Tibial artery (tissue), 4 donors: ENCODE measurements around the gene STX1B.

Experiments
- DNase-seq, 2 donors: peaks; one replicate each; pipeline ENCODE4 v3.0.0-alpha.2; 2019
- H3K27ac ChIP-seq, 2 donors: fragments of 200-600 bp; sonication (generic) in 1 of 2; 1 replicate in 1 of 2; 2 replicates in 1 of 2; pipeline ENCODE4 v1.5.1; 2018 to 2019; ENCODE audit warnings: mild to moderate bottlenecking in 1 of 2
- H3K27me3 ChIP-seq, 2 donors: fragments of 200-600 bp; sonication (generic) in 1 of 2; one replicate each; pipeline versions ENCODE4 v1.5.1 to v1.6.0; 2016 to 2019
- H3K36me3 ChIP-seq, 3 donors: fragments of 200-600 bp; sonication (generic) in 2 of 3; one replicate each; pipeline ENCODE4 v1.5.1; 2016 to 2019; ENCODE audit warnings: mild to moderate bottlenecking in 2 of 3
- H3K4me1 ChIP-seq, 4 donors: fragments of 200-600 bp; sonication (generic) in 2 of 4; 1 replicate in 3 of 4; 2 replicates in 1 of 4; pipeline ENCODE4 v1.5.1; 2016 to 2019
- H3K4me3 ChIP-seq, 2 donors: fragments of 200-600 bp; sonication (generic) in 1 of 2; 1 replicate in 1 of 2; 2 replicates in 1 of 2; pipeline ENCODE4 v1.5.1; 2018 to 2019; ENCODE audit warnings: mild to moderate bottlenecking in 2 of 2
- H3K9me3 ChIP-seq, 3 donors: fragments of 200-600 bp; sonication (generic) in 1 of 3; one replicate each; pipeline ENCODE4 v1.5.1; 2016 to 2019
- CTCF ChIP-seq, 2 experiments: fragments of 200-600 bp in 1 of 2; fragments of 450-650 bp in 1 of 2; IDR thresholded peaks; one replicate each; pipeline ENCODE4 v1.5.1; 2017 to 2019; ENCODE audit warnings: antibody characterized with exemption in 2 of 2, mild to moderate bottlenecking in 1 of 2, moderate library complexity in 1 of 2
- intact Hi-C: fragments of 100-400 bp; cut with DNase I; formaldehyde crosslinking; loops from one replicate; pipeline ENCODE4 v1.15.0; 2023; ENCODE audit warnings: low total_unique reads

STX1B gene

DNA sequence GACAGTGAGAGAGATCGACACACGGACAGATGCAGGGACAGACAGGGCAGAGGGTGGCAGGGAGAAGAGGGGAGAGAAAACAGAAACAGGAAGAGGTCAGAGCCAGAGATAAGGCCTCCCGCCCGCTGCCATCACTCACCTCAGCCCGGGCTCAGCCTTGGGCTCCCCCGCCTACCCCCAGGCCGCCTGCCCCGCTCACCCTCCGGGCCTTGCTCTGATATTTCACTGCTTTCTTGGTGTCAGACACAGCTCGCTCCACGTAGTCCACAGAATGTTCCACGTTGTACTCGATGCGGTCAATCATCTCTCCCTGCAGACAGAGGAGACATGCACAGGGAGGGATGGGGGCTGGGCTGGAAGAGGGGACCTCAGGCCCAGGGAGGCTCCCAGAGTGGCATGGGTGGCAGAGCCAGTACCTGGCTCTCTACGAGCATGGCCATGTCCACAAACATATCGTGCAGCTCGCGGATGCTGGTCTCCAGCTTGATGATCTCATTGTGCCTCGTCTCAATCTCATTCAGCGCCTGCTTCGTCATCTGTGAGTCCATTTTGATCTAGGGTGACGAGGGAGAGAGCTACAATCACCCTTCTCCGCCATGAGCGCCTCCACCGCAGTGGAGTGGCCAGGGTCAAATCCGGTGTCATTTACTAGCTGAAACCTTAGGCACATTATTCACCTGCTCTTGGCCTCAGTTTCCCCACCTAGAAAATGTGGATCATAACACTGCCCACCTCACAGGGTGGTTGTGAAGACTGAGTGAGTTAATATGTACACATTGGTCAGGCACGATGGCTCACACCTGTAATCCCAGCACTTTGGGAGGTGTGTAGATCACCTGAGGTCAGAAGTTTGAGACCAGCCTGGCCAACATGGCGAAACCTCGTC, 17.3 kb downstream of the STX1B start:
- intact Hi-C loops, result no loop called here
- no peak for TF ChIP-seq CTCF (IDR thresholded peaks at IDR 0.05)
- H3K4me1 ChIP-seq, result peaks cover 0 to 19% (median 12%) of the 10 kb centered on the region in 4 donors
- H3K27ac ChIP-seq, result no peak overlapping the region
- H3K36me3 ChIP-seq, result peaks cover 0 to 2% (median 0%) of the 10 kb centered on the region in 3 donors
- DNase-seq, result no peak
- H3K4me3 ChIP-seq, result no peak overlapping the region
- no peaks in the 10 kb centered on the region for H3K27me3 ChIP-seq
- no peaks in the 10 kb centered on the region for H3K9me3 ChIP-seq

GRCh38 chr16:30992276-30992780, 18.1 kb downstream of the STX1B start:
- no peak for DNase-seq
- Histone ChIP-seq H3K9me3 (no peaks in the 10 kb centered on the region), H3K27me3 (no peaks in the 10 kb centered on the region), H3K4me3 (no peak overlapping the region), H3K36me3 (peaks cover 0 to 10% (median 0%) of the 10 kb centered on the region in 3 donors), H3K27ac (no peak overlapping the region), H3K4me1 (peaks cover 0 to 11% (median 4%) of the 10 kb centered on the region in 4 donors)
- TF ChIP-seq CTCF (IDR thresholded peaks at IDR 0.05), result no peak
- intact Hi-C loops, result no loop called here

GRCh38 chr16:30991052-30991451, 19.4 kb downstream of the STX1B start:
- Histone ChIP-seq H3K27me3 (no peaks in the 10 kb centered on the region), H3K4me3 (no peak overlapping the region), H3K27ac (no peak overlapping the region), H3K36me3 (peaks cover 0 to 10% (median 0%) of the 10 kb centered on the region in 3 donors), H3K9me3 (no peaks in the 10 kb centered on the region), H3K4me1 (peaks cover 0 to 4% (median 0%) of the 10 kb centered on the region in 4 donors)
- no peak for TF ChIP-seq CTCF (IDR thresholded peaks at IDR 0.05)
- no peak for DNase-seq
- intact Hi-C loops, result no loop called here

DNA sequence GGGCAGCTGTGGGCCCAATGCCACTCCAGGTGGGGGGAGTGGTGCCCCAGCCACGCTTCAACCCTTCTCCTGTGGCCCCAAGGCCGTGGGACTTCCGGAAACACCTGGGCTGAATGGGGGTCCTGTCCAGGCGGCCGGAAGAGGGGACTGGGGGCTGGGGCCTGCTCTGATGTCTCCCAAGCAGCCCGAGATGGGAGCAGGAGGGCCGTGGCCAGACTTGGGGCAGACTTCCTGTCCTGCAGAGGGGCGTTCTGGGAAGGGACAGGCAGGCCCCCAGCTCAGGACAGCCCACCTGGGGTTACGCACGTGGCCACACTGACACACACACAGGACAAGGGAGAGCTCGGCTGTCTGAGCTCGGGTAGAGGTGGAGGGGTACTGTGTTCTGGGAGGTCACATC, 20.3 kb downstream of the STX1B start:
- H3K9me3 ChIP-seq, result no peaks in the 10 kb centered on the region
- no peak overlapping the region for H3K27ac ChIP-seq
- H3K27me3 ChIP-seq, result no peaks in the 10 kb centered on the region
- H3K4me3 ChIP-seq, result no peak overlapping the region
- H3K36me3 ChIP-seq, result peaks cover 0 to 10% (median 0%) of the 10 kb centered on the region in 3 donors
- intact Hi-C loops, result no loop called here
- no peak for TF ChIP-seq CTCF (IDR thresholded peaks at IDR 0.05)
- H3K4me1 ChIP-seq, result peaks cover 0 to 13% (median 8%) of the 10 kb centered on the region in 4 donors
- no peak for DNase-seq

DNA sequence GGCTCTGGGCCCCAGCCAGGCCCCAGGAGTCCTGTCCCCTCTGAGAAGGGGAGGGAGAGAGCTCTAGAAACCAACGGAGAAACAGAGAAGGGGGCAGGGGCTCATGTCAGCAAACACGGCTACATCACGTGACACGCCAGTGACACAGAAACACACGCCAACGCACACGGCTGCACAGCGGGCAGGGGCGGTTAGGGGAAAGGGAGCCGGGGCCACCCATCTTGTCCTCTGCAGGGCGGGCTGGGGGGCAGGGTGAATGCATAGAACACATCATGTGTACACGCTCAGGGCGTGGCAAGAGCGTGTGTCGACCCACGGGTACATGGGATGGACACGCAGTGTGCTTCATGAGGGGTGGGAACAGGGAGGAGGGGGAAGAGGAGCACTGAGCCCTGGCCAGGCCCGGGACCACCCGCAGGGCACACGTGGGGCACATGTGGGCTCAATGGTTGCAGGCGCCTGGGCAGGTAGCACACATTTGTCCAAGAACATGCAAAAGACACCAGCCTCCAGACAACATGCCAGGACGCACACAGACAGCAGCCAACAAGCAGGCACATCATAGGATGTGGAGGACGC, 20.9 kb downstream of the STX1B start:
- no peak for TF ChIP-seq CTCF (IDR thresholded peaks at IDR 0.05)
- Histone ChIP-seq H3K27ac (no peak overlapping the region), H3K4me1 (peaks cover 0 to 15% (median 11%) of the 10 kb centered on the region in 4 donors), H3K36me3 (peaks cover 0 to 13% (median 0%) of the 10 kb centered on the region in 3 donors), H3K27me3 (no peaks in the 10 kb centered on the region), H3K9me3 (no peaks in the 10 kb centered on the region), H3K4me3 (no peak overlapping the region)
- DNase-seq, result no peak
- intact Hi-C loops, result loop anchor here (5.0 to 10.0 kb wide), 4 partner anchors 83 to 885 kb away; partner anchors contain the start of genes ZNF267, ZNF646 and ZNF668
